Fibroblast of lung (primary cell): ENCODE measurements around the gene CYB561. TPM values are rescaled to one million over a fixed set of nuclear protein-coding genes. Genes with fewer than 3 reads are reported as not detected.
"Not testable (repeated sequence)": the region's sequence is repeated elsewhere in the genome, so short reads cannot be mapped to it uniquely, and the experiment has no call there.

Experiments used
- DNase-seq, 2 donors: peaks; one replicate each; pipeline versions ENCODE4 v3.0.0 to v3.0.0-alpha.2; 2010; ENCODE audit warnings: low read depth in 2 of 2
- H2AFZ ChIP-seq: 2 replicates; pipeline ENCODE4 v1.5.1; 2012; ENCODE audit warnings: low read length, control low read depth, inconsistent platforms
- H3K27ac ChIP-seq: 2 replicates; pipeline ENCODE4 v1.5.1; 2011; ENCODE audit warnings: low read length, control low read depth; ENCODE audit not compliant: insufficient read depth
- H3K27me3 ChIP-seq: 2 replicates; pipeline ENCODE4 v1.5.1; 2011; ENCODE audit warnings: mild to moderate bottlenecking, low read length; ENCODE audit not compliant: control insufficient read depth, insufficient read depth
- H3K36me3 ChIP-seq: 2 replicates; pipeline ENCODE4 v1.5.1; 2011; ENCODE audit warnings: low read length; ENCODE audit not compliant: control insufficient read depth, insufficient read depth
- H3K4me1 ChIP-seq: 2 replicates; pipeline ENCODE4 v1.5.1; 2011; ENCODE audit warnings: low read length; ENCODE audit not compliant: control insufficient read depth, insufficient read depth; ENCODE audit errors: extremely low read depth
- H3K4me2 ChIP-seq: 2 replicates; pipeline ENCODE4 v1.5.1; 2011; ENCODE audit warnings: low read length, control low read depth; ENCODE audit not compliant: insufficient read depth; ENCODE audit errors: extremely low read depth
- H3K4me3 ChIP-seq, 4 experiments: fragments of 200-600 bp in 1 of 4; sonication (generic) in 1 of 4; replicated peaks in 1 of 4; 2 replicates each; pipeline ENCODE4 v1.5.1; 2011 to 2016; ENCODE audit warnings: low read length in 4 of 4, low read depth in 3 of 4, mild to moderate bottlenecking in 3 of 4, control low read depth in 2 of 4, inconsistent platforms in 1 of 4, mixed read lengths in 1 of 4; ENCODE audit not compliant: insufficient read depth in 1 of 4; ENCODE audit errors: control extremely low read depth in 1 of 4
- H3K79me2 ChIP-seq: 2 replicates; pipeline ENCODE4 v1.5.1; 2012; ENCODE audit warnings: mild to moderate bottlenecking, low read length, inconsistent platforms; ENCODE audit not compliant: control insufficient read depth, insufficient read depth
- H3K9ac ChIP-seq: 2 replicates; pipeline ENCODE4 v1.5.1; 2011; ENCODE audit warnings: mild to moderate bottlenecking, low read length, control low read depth; ENCODE audit not compliant: insufficient read depth
- H3K9me3 ChIP-seq: 2 replicates; pipeline ENCODE4 v1.5.1; 2012; ENCODE audit warnings: low read depth, low read length; ENCODE audit not compliant: control insufficient read depth, insufficient read depth
- H4K20me1 ChIP-seq: 2 replicates; pipeline ENCODE4 v1.5.1; 2011; ENCODE audit warnings: low read length; ENCODE audit not compliant: control insufficient read depth, insufficient read depth; ENCODE audit errors: extremely low read depth
- CTCF ChIP-seq, 2 donors: IDR thresholded peaks in 1 of 2; conservative IDR thresholded peaks in 1 of 2; 1 replicate in 1 of 2; 2 replicates in 1 of 2; pipeline ENCODE4 v1.5.1; 2011 to 2012; ENCODE audit warnings: low read length in 2 of 2, control low read depth in 1 of 2, inconsistent platforms in 1 of 2, low read depth in 1 of 2, mild to moderate bottlenecking in 1 of 2
- EZH2 ChIP-seq: IDR thresholded peaks from 2 replicates; pipeline ENCODE4 v1.5.1; 2012; ENCODE audit warnings: low read length, control low read depth, mild to moderate bottlenecking; ENCODE audit errors: missing control alignments
- polyA plus RNA-seq, 2 donors: library from polyadenylated mRNA; depleted of rRNA in 1 of 2; stranded (reverse) in 1 of 2; unstranded in 1 of 2; fragments of >200 nt; gene quantifications; 2 replicates each; pipeline ENCODE4 v1.2.1, GENCODE V29; 2011 to 2012; ENCODE audit warnings: missing spikeins in 1 of 2
- total RNA-seq: library from RNA; depleted of rRNA; stranded (reverse); fragments of >200 nt; gene quantifications from 2 replicates; pipeline ENCODE4 v1.2.1, GENCODE V29; 2014

CYB561 gene
- total and polyA plus RNA-seq, 2 donors (not counting 1 experiment from before 2014, with no cell fraction given) = 7.8 to 13.7 TPM

- Histone ChIP-seq H3K27ac (no peak overlapping the region), H3K4me3 (no peak overlapping the region), H2AFZ (no peak overlapping the region), H3K9me3 (no peaks in the 10 kb centered on the region), H3K4me1 (peaks cover 6% of the 10 kb centered on the region), H3K36me3 (no peaks in the 10 kb centered on the region), H3K4me2 (no peak overlapping the region), H3K27me3 (no peaks in the 10 kb centered on the region), H3K79me2 (no peaks in the 10 kb centered on the region), H3K9ac (no peak overlapping the region), H4K20me1 (no peaks in the 10 kb centered on the region)
- no peak for TF ChIP-seq CTCF (conservative IDR thresholded peaks at IDR 0.05 in 1 of 2, IDR thresholded peaks at IDR 0.05 in 1 of 2; ENCODE audit: low read depth in 1 of 2, low read length in 2 of 2)
- no peak for DNase-seq
Measured at GRCh38 chr17:63458478-63458877, 12.4 kb upstream of the CYB561 start.

- no peak overlapping the region for H3K27ac ChIP-seq
- DNase-seq = no peak
- TF ChIP-seq EZH2 = no peak
- no peak for TF ChIP-seq CTCF (conservative IDR thresholded peaks at IDR 0.05 in 1 of 2, IDR thresholded peaks at IDR 0.05 in 1 of 2; ENCODE audit: low read depth in 1 of 2, low read length in 2 of 2)
Measured at GRCh38 chr17:63455417-63455816, 9.3 kb upstream of the CYB561 start.

GRCh38 chr17:63454915-63455314 is 8.8 kb upstream of the CYB561 start:
- Histone ChIP-seq H3K4me3 (no peak overlapping the region), H3K27ac (no peak overlapping the region), H3K79me2 (no peaks in the 10 kb centered on the region), H3K36me3 (no peaks in the 10 kb centered on the region), H3K27me3 (peaks cover 4% of the 10 kb centered on the region), H4K20me1 (no peaks in the 10 kb centered on the region), H3K9ac (no peak overlapping the region), H3K9me3 (no peaks in the 10 kb centered on the region), H3K4me1 (peaks cover 1% of the 10 kb centered on the region), H2AFZ (no peak overlapping the region), H3K4me2 (no peak overlapping the region)
- DNase-seq = no peak
- TF ChIP-seq EZH2 (no peak), CTCF (conservative IDR thresholded peaks at IDR 0.05 in 1 of 2, IDR thresholded peaks at IDR 0.05 in 1 of 2; ENCODE audit: low read depth in 1 of 2, low read length in 2 of 2) (no peak)

More at GRCh38 chr17:63455417-63455816, 9.3 kb upstream of the CYB561 start:
- Histone ChIP-seq H2AFZ (no peak overlapping the region), H4K20me1 (no peaks in the 10 kb centered on the region), H3K79me2 (no peaks in the 10 kb centered on the region), H3K9me3 (no peaks in the 10 kb centered on the region), H3K36me3 (no peaks in the 10 kb centered on the region), H3K4me1 (peaks cover 5% of the 10 kb centered on the region), H3K9ac (no peak overlapping the region), H3K4me3 (no peak overlapping the region), H3K4me2 (no peak overlapping the region), H3K27me3 (peaks cover 4% of the 10 kb centered on the region)

- not testable (repeated sequence) for H3K36me3 ChIP-seq, H3K27ac ChIP-seq
Measured at GRCh38 chr17:63454357-63454756, 8.3 kb upstream of the CYB561 start.

More at GRCh38 chr17:63454357-63454756, 8.3 kb upstream of the CYB561 start:
- not testable (repeated sequence) for H3K9ac ChIP-seq, H3K4me1 ChIP-seq, H2AFZ ChIP-seq, H4K20me1 ChIP-seq, H3K27me3 ChIP-seq, DNase-seq, H3K79me2 ChIP-seq, H3K4me2 ChIP-seq, H3K4me3 ChIP-seq, H3K9me3 ChIP-seq
